HepG2 (cell line): ENCODE results near the gene TTBK1. TPM values are rescaled to one million over a fixed set of nuclear protein-coding genes. Genes with fewer than 3 reads are reported as not detected.

ENCODE experiments used
- ARID2 ChIP-seq: sonication (generic); formaldehyde crosslinking; IDR thresholded peaks from 2 replicates; pipeline ENCODE4 v1.8.1; 2022; ENCODE audit warnings: mild to moderate bottlenecking, missing genetic modification reagents, borderline replicate concordance
- CBFB ChIP-seq: sonication (generic); formaldehyde crosslinking; IDR thresholded peaks from 2 replicates; pipeline ENCODE4 v1.4.0; 2020; ENCODE audit warnings: missing genetic modification reagents
- CHD4 ChIP-seq: fragments of 200-600 bp; sonication (generic); IDR thresholded peaks from 2 replicates; pipeline ENCODE4 v1.7.0; 2017; ENCODE audit warnings: mild to moderate bottlenecking, low read length, borderline replicate concordance
- HBP1 ChIP-seq: IDR thresholded peaks from 2 replicates; pipeline ENCODE4 v1.6.1; 2016; ENCODE audit warnings: low read depth, control low read depth
- HNF1B ChIP-seq: sonication (generic); formaldehyde crosslinking; IDR thresholded peaks from 2 replicates; pipeline ENCODE4 v1.5.1; 2020; ENCODE audit warnings: mild to moderate bottlenecking, moderate library complexity, missing genetic modification reagents
- MEIS1 ChIP-seq: sonication (generic); formaldehyde crosslinking; IDR thresholded peaks from 2 replicates; pipeline ENCODE4 v1.9.0; 2021; ENCODE audit warnings: mild to moderate bottlenecking, missing genetic modification reagents, moderate library complexity, borderline replicate concordance
- PAWR ChIP-seq: sonication (generic); formaldehyde crosslinking; IDR thresholded peaks from 2 replicates; pipeline ENCODE4 v1.4.0; 2020; ENCODE audit warnings: missing genetic modification reagents, mild to moderate bottlenecking, borderline replicate concordance
- SOX6 ChIP-seq, 2 experiments: fragments of 450-650 bp in 1 of 2; sonication (generic) in 1 of 2; formaldehyde crosslinking in 1 of 2; IDR thresholded peaks; 2 replicates each; pipeline versions ENCODE4 v1.4.0 to v1.6.1; 2017 to 2020; ENCODE audit warnings: antibody characterized with exemption in 1 of 2, mild to moderate bottlenecking in 1 of 2, missing genetic modification reagents in 1 of 2
- TFDP1 ChIP-seq: IDR thresholded peaks from 2 replicates; pipeline ENCODE4 v1.6.1; 2016; ENCODE audit warnings: missing compliant biosample characterization, missing genetic modification reagents, borderline replicate concordance
- ZBTB39 ChIP-seq: sonication (generic); formaldehyde crosslinking; IDR thresholded peaks from 2 replicates; pipeline ENCODE4 v1.5.0; 2020; ENCODE audit warnings: missing genetic modification reagents
- ZBTB42 ChIP-seq: sonication (generic); formaldehyde crosslinking; IDR thresholded peaks from 2 replicates; pipeline ENCODE4 v1.5.0; 2020; ENCODE audit warnings: mild to moderate bottlenecking, missing genetic modification reagents
- ZNF598 ChIP-seq: sonication (generic); formaldehyde crosslinking; IDR thresholded peaks from 2 replicates; pipeline ENCODE4 v1.5.1; 2020; ENCODE audit warnings: mild to moderate bottlenecking, missing genetic modification reagents, borderline replicate concordance
- ZNF614 ChIP-seq: IDR thresholded peaks from 2 replicates; pipeline ENCODE4 v1.6.1; 2018; ENCODE audit warnings: missing biosample characterization, missing genetic modification reagents, inconsistent platforms, borderline replicate concordance
- ZNF724P ChIP-seq: sonication (generic); formaldehyde crosslinking; IDR thresholded peaks from 2 replicates; pipeline ENCODE4 v1.8.0; 2022; ENCODE audit warnings: missing genetic modification reagents, borderline replicate concordance
- polyA plus RNA-seq, 8 experiments: library from polyadenylated mRNA; depleted of rRNA in 3 of 8; stranded (reverse) in 7 of 8; unstranded in 1 of 8; fragments of >200 nt; fragmentation: Illumina TruSeq in 4 of 8; extraction: Trizol in 4 of 8; gene quantifications; 2 replicates each; pipeline versions ENCODE4 v1.2.1 to v1.2.3, GENCODE V29; 2011 to 2016; ENCODE audit warnings: low read depth in 4 of 8, missing spikeins in 1 of 8, mixed read lengths in 1 of 8; ENCODE audit not compliant: insufficient read depth in 1 of 8
- total RNA-seq, 5 experiments: library from RNA; depleted of rRNA; stranded (reverse); fragments of >200 nt; fragmentation: Illumina TruSeq; extraction: Trizol; gene quantifications; 2 replicates each; pipeline ENCODE4 v1.2.3, GENCODE V29; 2016; ENCODE audit warnings: low read depth in 1 of 5
- TF ChIP-seq, protein P1 (sequence below): sonication (generic); formaldehyde crosslinking; IDR thresholded peaks from 2 replicates; pipeline ENCODE4 v1.8.1; 2022; ENCODE audit warnings: low read depth, mild to moderate bottlenecking, missing genetic modification reagents
- TF ChIP-seq, protein P2 (sequence below): sonication (generic); IDR thresholded peaks from 2 replicates; pipeline ENCODE4 v1.6.1; 2016; ENCODE audit warnings: low read depth, borderline replicate concordance

TTBK1 gene
- total and polyA plus RNA-seq, 2 of the 13 experiments (the other 11 are each of a cell fraction or from before 2014, with no cell fraction given) = 0.24 to 0.33 TPM

DNA sequence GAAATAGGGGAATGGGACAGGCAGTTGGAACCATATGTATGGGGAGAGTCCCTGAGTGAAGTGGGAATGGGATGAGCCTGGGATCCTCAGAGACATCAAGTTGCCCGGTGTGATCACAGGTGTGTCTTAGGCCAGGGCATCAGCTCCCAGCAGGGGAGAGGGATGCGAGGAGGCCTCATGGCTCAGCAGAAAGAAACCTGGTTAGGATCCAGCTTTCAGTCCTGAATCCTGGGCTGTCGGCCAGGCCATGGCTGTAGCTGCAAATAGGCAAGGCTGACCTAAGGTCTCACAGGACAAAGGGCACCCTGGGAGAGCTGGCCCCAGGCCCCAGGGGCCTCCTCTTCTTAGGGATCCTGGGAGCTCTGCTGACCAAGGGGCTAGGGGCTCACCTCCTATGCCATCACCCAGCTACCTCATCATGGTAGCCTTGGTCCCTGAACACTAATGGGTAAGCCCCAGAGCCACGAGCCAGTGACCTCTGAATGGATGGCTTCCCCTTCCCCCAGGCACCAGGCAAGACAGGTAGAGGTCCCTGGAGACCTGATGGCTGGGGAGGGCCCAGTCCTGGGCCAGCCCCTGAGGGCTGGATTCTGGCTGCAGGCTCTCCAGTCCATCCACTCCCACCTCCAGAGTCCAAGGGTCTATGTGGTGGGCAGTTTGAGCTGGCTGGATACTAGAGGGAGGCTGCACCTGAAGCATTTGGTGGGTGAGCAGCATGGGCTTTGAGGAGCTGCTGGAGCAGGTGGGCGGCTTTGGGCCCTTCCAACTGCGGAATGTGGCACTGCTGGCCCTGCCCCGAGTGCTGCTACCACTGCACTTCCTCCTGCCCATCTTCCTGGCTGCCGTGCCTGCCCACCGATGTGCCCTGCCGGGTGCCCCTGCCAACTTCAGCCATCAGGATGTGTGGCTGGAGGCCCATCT, 54.6 kb downstream of the TTBK1 start, which contains the start of gene SLC22A7 (continued):
- TF ChIP-seq, protein P1, sequence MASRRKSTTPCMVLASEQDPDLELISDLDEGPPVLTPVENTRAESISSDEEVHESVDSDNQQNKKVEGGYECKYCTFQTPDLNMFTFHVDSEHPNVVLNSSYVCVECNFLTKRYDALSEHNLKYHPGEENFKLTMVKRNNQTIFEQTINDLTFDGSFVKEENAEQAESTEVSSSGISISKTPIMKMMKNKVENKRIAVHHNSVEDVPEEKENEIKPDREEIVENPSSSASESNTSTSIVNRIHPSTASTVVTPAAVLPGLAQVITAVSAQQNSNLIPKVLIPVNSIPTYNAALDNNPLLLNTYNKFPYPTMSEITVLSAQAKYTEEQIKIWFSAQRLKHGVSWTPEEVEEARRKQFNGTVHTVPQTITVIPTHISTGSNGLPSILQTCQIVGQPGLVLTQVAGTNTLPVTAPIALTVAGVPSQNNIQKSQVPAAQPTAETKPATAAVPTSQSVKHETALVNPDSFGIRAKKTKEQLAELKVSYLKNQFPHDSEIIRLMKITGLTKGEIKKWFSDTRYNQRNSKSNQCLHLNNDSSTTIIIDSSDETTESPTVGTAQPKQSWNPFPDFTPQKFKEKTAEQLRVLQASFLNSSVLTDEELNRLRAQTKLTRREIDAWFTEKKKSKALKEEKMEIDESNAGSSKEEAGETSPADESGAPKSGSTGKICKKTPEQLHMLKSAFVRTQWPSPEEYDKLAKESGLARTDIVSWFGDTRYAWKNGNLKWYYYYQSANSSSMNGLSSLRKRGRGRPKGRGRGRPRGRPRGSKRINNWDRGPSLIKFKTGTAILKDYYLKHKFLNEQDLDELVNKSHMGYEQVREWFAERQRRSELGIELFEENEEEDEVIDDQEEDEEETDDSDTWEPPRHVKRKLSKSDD (CRISPR knock-in tag) = 0 out of 2 replicates have a peak, but pooled peaks have one; percentile 54
- TF ChIP-seq, protein P2, sequence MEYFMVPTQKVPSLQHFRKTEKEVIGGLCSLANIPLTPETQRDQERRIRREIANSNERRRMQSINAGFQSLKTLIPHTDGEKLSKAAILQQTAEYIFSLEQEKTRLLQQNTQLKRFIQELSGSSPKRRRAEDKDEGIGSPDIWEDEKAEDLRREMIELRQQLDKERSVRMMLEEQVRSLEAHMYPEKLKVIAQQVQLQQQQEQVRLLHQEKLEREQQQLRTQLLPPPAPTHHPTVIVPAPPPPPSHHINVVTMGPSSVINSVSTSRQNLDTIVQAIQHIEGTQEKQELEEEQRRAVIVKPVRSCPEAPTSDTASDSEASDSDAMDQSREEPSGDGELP = peak; percentile 40; the same call in 1 of the 2 replicates
- TF ChIP-seq ZBTB39 (CRISPR knock-in tag) (no peak), ZNF598 (CRISPR knock-in tag) (no peak), HNF1B (peak; percentile 52; the same call in 1 of the 2 replicates), TFDP1 (CRISPR knock-in tag) (peak; percentile 9; the same call in 1 of the 2 replicates), PAWR (no peak), ZNF724P (peak; percentile 92; the same call in 1 of the 2 replicates), SOX6 (IDR thresholded peaks at IDR 0.05) (no peak), SOX6 (CRISPR knock-in tag; IDR thresholded peaks at IDR 0.05) (peak; percentile 56), HBP1 (no peak), ZNF614 (CRISPR knock-in tag) (peak; percentile 77; the same call in 1 of the 2 replicates), ZBTB42 (CRISPR knock-in tag) (peak; percentile 56; the same call in 1 of the 2 replicates), CBFB (peak; percentile 33; the same call in 1 of the 2 replicates), MEIS1 (CRISPR knock-in tag) (peak; percentile 73; the same call in 1 of the 2 replicates), CHD4 (0 out of 2 replicates have a peak, but pooled peaks have one; percentile 29), ARID2 (no peak)
